ENCODE measurements around the gene COTL1. TPM values are rescaled to one million over a fixed set of nuclear protein-coding genes. Genes with fewer than 3 reads are reported as not detected.

COTL1 gene
- total and polyA plus RNA-seq, 2 of the 13 experiments (the other 11 are each of a cell fraction or from before 2014, with no cell fraction given), result 8.7 to 16.9 TPM

DNA sequence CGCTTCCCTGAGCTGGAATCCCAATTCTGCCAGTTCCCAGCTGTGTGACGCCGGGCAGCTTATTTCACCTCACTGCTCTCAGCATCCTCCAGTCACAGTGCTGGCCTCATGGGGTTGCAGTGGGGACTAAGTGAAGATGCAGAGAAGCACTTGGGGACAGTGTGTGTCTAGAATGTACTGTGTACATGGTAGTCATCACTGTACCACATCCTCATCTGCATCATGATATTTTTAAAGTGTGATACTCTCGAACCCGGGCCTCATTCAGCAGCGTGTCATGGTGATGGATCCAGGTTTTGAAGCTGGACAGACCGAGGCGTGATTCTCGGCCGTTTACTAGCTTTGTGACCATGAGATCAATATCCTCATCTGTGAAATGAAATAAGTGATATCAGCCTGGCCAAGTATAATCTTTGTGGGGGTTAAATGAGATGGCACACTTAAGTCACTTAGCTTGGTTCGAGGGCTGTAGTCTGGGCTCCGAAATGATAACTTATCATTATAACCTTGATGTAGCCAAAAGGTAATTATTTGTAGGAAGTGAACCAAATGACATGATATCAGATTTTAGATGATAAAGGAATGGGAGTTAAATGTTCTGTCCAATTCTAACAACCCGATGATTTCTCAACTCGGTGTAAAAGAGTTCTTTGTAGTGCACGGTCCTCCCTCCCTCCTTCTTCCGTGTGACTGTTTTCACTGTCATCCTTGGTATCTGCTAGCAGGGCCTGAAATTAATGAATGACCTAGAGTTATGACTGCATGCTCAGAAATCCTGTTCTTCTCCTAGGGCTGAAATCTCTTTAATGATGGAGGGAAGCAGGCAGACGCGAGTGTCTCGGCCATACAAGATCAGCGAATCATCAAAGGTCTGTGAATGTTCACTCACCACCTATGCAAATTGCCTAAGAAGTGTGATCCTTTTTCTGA lies 32.4 kb upstream of the COTL1 start (continued):
- no peak for TF ChIP-seq JUND (CRISPR knock-in tag; IDR thresholded peaks at IDR 0.05)

- H3K4me1 ChIP-seq (ENCODE audit: insufficient read depth, low read length), result peaks cover 35% of the 10 kb centered on the region
- no peak overlapping the region for H3K27ac ChIP-seq (ENCODE audit: extremely low read length, insufficient read depth, low read length)
- H3K36me3 ChIP-seq (replicated peaks in 1 of 2; ENCODE audit: control insufficient read depth in 1 of 2, insufficient read depth in 2 of 2, low read length in 2 of 2), result peaks cover 3 to 20% of the 10 kb centered on the region in 2 experiments; a peak in 3 of 5 replicates
- DNase-seq (ENCODE audit: low spot score), result no peak
- H3K4me2 ChIP-seq (ENCODE audit: low read depth, low read length), result peak overlapping the region; percentile 99
- WGBS (ENCODE audit: low lambda C conversion rate), result 48% methylated on average over 11 of the region's 11 CpGs
- H3K9me3 ChIP-seq (ENCODE audit: low read length), result no peaks in the 10 kb centered on the region
- H3K4me3 ChIP-seq (replicated peaks in 1 of 3; ENCODE audit: insufficient read depth in 1 of 3, low read depth in 2 of 3, low read length in 3 of 3), result peak overlapping the region; percentile 77 to 87 (median 79); a peak in 5 of 6 replicates
- CTCF ChIA-PET (ENCODE audit: low intra/inter-chr PET ratio, low total read pairs), result no interaction called here
- no peaks in the 10 kb centered on the region for H3K79me2 ChIP-seq (ENCODE audit: insufficient read depth, low read length)
- H2AFZ ChIP-seq (ENCODE audit: low read length), result no peak overlapping the region
- peak; percentile 14 for ATAC-seq
- in situ Hi-C loops (cut with HindIII; ENCODE audit: extremely low pct_ligation_motif_present, low pct_unique_long_range_greater_than_20kb) (no loop called here), intact Hi-C loops (cut with micrococcal nuclease; ENCODE audit: unreplicated experiment) (no loop called here)
- no peak for FAIRE-seq
- peaks cover 5% of the 10 kb centered on the region; the same call in 1 of the 2 replicates for H4K20me1 ChIP-seq (ENCODE audit: insufficient read depth, low read length)
- no TSS peak for BruUV-seq (replicated peaks)
- POLR2A ChIA-PET, result interaction anchor here (1.6 kb wide), 1 partner anchor 42 kb away, joined by 4 read pairs; no protein-coding TSS in a partner anchor
- peaks cover 0 to 18% of the 10 kb centered on the region in 2 experiments; a peak in 2 of 5 replicates for H3K27me3 ChIP-seq (ENCODE audit: control insufficient read depth in 1 of 2, insufficient read depth in 2 of 2, low read length in 2 of 2)
- peak overlapping the region; percentile 77 for H3K9ac ChIP-seq (ENCODE audit: insufficient read depth, low read depth, low read length)
- TF ChIP-seq, protein P1, sequence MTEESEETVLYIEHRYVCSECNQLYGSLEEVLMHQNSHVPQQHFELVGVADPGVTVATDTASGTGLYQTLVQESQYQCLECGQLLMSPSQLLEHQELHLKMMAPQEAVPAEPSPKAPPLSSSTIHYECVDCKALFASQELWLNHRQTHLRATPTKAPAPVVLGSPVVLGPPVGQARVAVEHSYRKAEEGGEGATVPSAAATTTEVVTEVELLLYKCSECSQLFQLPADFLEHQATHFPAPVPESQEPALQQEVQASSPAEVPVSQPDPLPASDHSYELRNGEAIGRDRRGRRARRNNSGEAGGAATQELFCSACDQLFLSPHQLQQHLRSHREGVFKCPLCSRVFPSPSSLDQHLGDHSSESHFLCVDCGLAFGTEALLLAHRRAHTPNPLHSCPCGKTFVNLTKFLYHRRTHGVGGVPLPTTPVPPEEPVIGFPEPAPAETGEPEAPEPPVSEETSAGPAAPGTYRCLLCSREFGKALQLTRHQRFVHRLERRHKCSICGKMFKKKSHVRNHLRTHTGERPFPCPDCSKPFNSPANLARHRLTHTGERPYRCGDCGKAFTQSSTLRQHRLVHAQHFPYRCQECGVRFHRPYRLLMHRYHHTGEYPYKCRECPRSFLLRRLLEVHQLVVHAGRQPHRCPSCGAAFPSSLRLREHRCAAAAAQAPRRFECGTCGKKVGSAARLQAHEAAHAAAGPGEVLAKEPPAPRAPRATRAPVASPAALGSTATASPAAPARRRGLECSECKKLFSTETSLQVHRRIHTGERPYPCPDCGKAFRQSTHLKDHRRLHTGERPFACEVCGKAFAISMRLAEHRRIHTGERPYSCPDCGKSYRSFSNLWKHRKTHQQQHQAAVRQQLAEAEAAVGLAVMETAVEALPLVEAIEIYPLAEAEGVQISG (CRISPR knock-in tag; IDR thresholded peaks at IDR 0.05), result no peak
- TF ChIP-seq ZNF383 (CRISPR knock-in tag; IDR thresholded peaks at IDR 0.05; ENCODE audit: borderline replicate concordance), result no peak
- TF ChIP-seq BRCA1 (CRISPR knock-in tag; IDR thresholded peaks at IDR 0.05), result no peak
- no peak for TF ChIP-seq FOXO1 (CRISPR knock-in tag; IDR thresholded peaks at IDR 0.05)
- TF ChIP-seq, protein P2, sequence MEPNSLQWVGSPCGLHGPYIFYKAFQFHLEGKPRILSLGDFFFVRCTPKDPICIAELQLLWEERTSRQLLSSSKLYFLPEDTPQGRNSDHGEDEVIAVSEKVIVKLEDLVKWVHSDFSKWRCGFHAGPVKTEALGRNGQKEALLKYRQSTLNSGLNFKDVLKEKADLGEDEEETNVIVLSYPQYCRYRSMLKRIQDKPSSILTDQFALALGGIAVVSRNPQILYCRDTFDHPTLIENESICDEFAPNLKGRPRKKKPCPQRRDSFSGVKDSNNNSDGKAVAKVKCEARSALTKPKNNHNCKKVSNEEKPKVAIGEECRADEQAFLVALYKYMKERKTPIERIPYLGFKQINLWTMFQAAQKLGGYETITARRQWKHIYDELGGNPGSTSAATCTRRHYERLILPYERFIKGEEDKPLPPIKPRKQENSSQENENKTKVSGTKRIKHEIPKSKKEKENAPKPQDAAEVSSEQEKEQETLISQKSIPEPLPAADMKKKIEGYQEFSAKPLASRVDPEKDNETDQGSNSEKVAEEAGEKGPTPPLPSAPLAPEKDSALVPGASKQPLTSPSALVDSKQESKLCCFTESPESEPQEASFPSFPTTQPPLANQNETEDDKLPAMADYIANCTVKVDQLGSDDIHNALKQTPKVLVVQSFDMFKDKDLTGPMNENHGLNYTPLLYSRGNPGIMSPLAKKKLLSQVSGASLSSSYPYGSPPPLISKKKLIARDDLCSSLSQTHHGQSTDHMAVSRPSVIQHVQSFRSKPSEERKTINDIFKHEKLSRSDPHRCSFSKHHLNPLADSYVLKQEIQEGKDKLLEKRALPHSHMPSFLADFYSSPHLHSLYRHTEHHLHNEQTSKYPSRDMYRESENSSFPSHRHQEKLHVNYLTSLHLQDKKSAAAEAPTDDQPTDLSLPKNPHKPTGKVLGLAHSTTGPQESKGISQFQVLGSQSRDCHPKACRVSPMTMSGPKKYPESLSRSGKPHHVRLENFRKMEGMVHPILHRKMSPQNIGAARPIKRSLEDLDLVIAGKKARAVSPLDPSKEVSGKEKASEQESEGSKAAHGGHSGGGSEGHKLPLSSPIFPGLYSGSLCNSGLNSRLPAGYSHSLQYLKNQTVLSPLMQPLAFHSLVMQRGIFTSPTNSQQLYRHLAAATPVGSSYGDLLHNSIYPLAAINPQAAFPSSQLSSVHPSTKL (CRISPR knock-in tag; IDR thresholded peaks at IDR 0.05), result no peak
- TF ChIP-seq ZNF605 (CRISPR knock-in tag; IDR thresholded peaks at IDR 0.05), result 0 out of 2 replicates have a peak, but pooled peaks have one; percentile 12
- TF ChIP-seq MBD4 (IDR thresholded peaks at IDR 0.05; ENCODE audit: borderline replicate concordance, low read length), result no peak
- TF ChIP-seq SP4 (CRISPR knock-in tag; IDR thresholded peaks at IDR 0.05), result peak; percentile 8; the same call in 1 of the 2 replicates
- TF ChIP-seq ZNF501 (CRISPR knock-in tag; IDR thresholded peaks at IDR 0.05), result no peak
- TF ChIP-seq LRRFIP1 (CRISPR knock-in tag; conservative IDR thresholded peaks at IDR 0.05), result no peak
- TF ChIP-seq SIX1 (CRISPR knock-in tag; IDR thresholded peaks at IDR 0.05; ENCODE audit: borderline replicate concordance), result no peak
- TF ChIP-seq ZNF224 (CRISPR knock-in tag; IDR thresholded peaks at IDR 0.05), result 0 out of 2 replicates have a peak, but pooled peaks have one; percentile 7
These were observed 31.6 kb upstream of the COTL1 start for GRCh38 chr16:84649511-84649861.
